ENCODE data around the gene GLRX. TPM values are rescaled to one million over a fixed set of nuclear protein-coding genes. Genes with fewer than 3 reads are reported as not detected.

GLRX gene
- total and polyA plus RNA-seq, 10 of the 15 experiments (the other 5 are each of a cell fraction or from before 2014, with no cell fraction given): 63.0 to 366 (median 186) TPM

DNA sequence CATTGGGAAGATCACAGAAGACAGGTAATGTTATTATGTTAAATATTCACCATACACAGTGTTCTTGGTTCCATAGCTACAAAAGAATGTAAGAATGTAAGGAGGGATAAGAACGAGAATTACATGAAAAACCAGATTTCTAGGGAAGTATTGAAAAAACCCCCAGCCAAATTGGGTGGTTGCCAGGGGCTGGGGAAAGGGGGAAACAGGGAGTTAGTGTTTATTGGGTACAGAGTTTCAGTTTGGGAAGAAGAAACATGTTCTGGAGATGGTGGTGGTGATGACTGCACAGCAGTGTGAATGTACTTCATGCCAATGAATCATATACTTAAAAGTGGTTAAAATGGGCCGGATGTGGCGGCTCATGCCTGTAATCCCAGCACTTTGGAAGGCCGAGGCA lies 40.3 kb downstream of the GLRX start:
- in situ Hi-C loops (cut with MboI): no loop called here
- SMC1A ChIA-PET (ENCODE audit: uncharacterized antibody, unreplicated experiment): interaction anchor here (0.7 to 19.5 kb wide), 31 partner anchors 10 to 658 kb away, joined by 3 to 622 read pairs (median 8); partner anchors contain the start of genes GLRX and RFESD
- H2AFZ ChIP-seq (ENCODE audit: control insufficient read depth, low read depth, low read length): no peak overlapping the region
- FAIRE-seq: no peak
- H3K4me3 ChIP-seq: no peak overlapping the region
- TF ChIP-seq EED (IDR thresholded peaks at IDR 0.05; ENCODE audit: low read depth) (no peak), STAT1 (conservative IDR thresholded peaks at IDR 0.05) (no peak), MYB (IDR thresholded peaks at IDR 0.05; ENCODE audit: borderline replicate concordance, low read depth, low read length) (no peak), FOXK2 (IDR thresholded peaks at IDR 0.05) (no peak), FOS (IDR thresholded peaks at IDR 0.05; ENCODE audit: borderline replicate concordance, extremely low read depth, insufficient read length) (no peak), TCF3 (IDR thresholded peaks at IDR 0.05; ENCODE audit: borderline replicate concordance, insufficient read depth, low read depth, low read length) (no peak)
- TF ChIP-seq, protein P1, sequence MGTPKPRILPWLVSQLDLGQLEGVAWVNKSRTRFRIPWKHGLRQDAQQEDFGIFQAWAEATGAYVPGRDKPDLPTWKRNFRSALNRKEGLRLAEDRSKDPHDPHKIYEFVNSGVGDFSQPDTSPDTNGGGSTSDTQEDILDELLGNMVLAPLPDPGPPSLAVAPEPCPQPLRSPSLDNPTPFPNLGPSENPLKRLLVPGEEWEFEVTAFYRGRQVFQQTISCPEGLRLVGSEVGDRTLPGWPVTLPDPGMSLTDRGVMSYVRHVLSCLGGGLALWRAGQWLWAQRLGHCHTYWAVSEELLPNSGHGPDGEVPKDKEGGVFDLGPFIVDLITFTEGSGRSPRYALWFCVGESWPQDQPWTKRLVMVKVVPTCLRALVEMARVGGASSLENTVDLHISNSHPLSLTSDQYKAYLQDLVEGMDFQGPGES (IDR thresholded peaks at IDR 0.05): no peak
- TF ChIP-seq, protein P2, sequence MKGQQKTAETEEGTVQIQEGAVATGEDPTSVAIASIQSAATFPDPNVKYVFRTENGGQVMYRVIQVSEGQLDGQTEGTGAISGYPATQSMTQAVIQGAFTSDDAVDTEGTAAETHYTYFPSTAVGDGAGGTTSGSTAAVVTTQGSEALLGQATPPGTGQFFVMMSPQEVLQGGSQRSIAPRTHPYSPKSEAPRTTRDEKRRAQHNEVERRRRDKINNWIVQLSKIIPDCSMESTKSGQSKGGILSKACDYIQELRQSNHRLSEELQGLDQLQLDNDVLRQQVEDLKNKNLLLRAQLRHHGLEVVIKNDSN (IDR thresholded peaks at IDR 0.05; ENCODE audit: borderline replicate concordance, extremely low read length, insufficient read depth, low read depth, low read length): no peak
- POLR2A ChIA-PET: interaction anchor here (0.8 to 1.8 kb wide), 3 partner anchors 25 to 37 kb away, joined by 4 to 5 read pairs (median 4); no protein-coding TSS in a partner anchor
- H3K36me3 ChIP-seq (ENCODE audit: control insufficient read depth in 2 of 2, insufficient read depth in 2 of 2, low read length in 1 of 2): no peaks in the 10 kb centered on the region
- H3K27ac ChIP-seq (ENCODE audit: control insufficient read depth, insufficient read depth): no peak overlapping the region
- no peak overlapping the region for H3K4me2 ChIP-seq (ENCODE audit: control insufficient read depth, insufficient read depth)
- H3K9ac ChIP-seq (ENCODE audit: control insufficient read depth, insufficient read depth, low read length): no peak overlapping the region
- DNase-seq (ENCODE audit: low read depth, low spot score): no peak
- no peaks in the 10 kb centered on the region for H3K79me2 ChIP-seq (ENCODE audit: control insufficient read depth, insufficient read depth, low read length)
- CTCF ChIA-PET: interaction anchor here (0.5 to 18.7 kb wide), 34 partner anchors 9 to 561 kb away, joined by 3 to 653 read pairs (median 8); partner anchors contain the start of genes GLRX and RFESD
- H4K20me1 ChIP-seq (ENCODE audit: control insufficient read depth, insufficient read depth): no peaks in the 10 kb centered on the region
- RAD21 ChIA-PET (ENCODE audit: unreplicated experiment): interaction anchor here (0.7 to 5.7 kb wide), 28 partner anchors 8 to 555 kb away, joined by 3 to 209 read pairs (median 8); partner anchors contain the start of genes GLRX, RFESD and RHOBTB3
- intact Hi-C loops (cut with micrococcal nuclease; ENCODE audit: unreplicated experiment): no loop called here
- no peaks in the 10 kb centered on the region for H3K9me3 ChIP-seq (replicated peaks; ENCODE audit: control insufficient read depth, insufficient read depth, low read length)
- H3K4me1 ChIP-seq (ENCODE audit: control insufficient read depth, insufficient read depth, low read length): no peaks in the 10 kb centered on the region
- 82% methylated on average over 4 of the region's 4 CpGs for WGBS (ENCODE audit: insufficient coverage, insufficient replicate concordance, low lambda C conversion rate, missing lambda C conversion rate)
- ATAC-seq: no peak
- no TSS peak for BruUV-seq (replicated peaks)
- no peaks in the 10 kb centered on the region for H3K27me3 ChIP-seq (replicated peaks in 1 of 2; ENCODE audit: control insufficient read depth in 2 of 2, insufficient read depth in 2 of 2, low read length in 1 of 2)
